ENCODE results near the gene DCDC2. TPM values are rescaled to one million over a fixed set of nuclear protein-coding genes. Genes with fewer than 3 reads are reported as not detected.
"Not testable (repeated sequence)": the region's sequence is repeated elsewhere in the genome, so short reads cannot be mapped to it uniquely, and the experiment has no call there.

DCDC2 gene
- under 1 TPM in 1 of 2 donors, not detected in 1; 0.05 TPM for total RNA-seq
- long read RNA-seq = 0 reads

GRCh38 chr6:24357336-24358218 lies at the start of gene DCDC2:
TSS of gene DCDC2 (minus strand) at chr6:24358059. CDS start at chr6:24357750, 309 bp downstream.
- ATAC-seq (peak in 1 of 2 donors; percentile 56), DNase-seq (peak; percentile 29)
- intact Hi-C loops (cut with DNase I) = no loop called here

- DNase-seq (no peak), ATAC-seq (no peak)
- intact Hi-C loops (cut with DNase I) = no loop called here
Measured at GRCh38 chr6:24405262-24405661, 47.4 kb upstream of the DCDC2 start.

DNA sequence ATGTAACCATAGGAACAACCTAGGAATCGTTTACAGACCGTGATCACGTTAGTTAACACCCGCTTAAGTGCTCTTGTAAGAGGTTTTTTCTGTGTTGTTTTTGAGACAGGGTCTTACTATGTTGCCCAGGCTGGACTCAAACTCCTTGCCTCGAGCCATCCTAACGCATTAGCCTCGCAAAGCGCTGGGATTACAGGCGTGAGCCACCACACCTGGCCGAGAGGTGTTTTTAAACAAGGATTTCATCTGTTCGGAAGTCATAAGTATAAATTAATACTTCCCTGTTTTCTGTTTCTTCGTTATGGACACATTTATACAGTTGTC lies 45.6 kb upstream of the DCDC2 start:
- intact Hi-C loops (cut with DNase I) = no loop called here
- no peak for ATAC-seq
- no peak for DNase-seq

- DNase-seq = peak; percentile 89
- intact Hi-C loops (cut with DNase I) = no loop called here
- peak; percentile 99 to 100 for ATAC-seq
Measured at GRCh38 chr6:24402697-24403500, 45.0 kb upstream of the DCDC2 start, which contains the start of gene MRS2. TSS of gene MRS2 (plus strand) at chr6:24402936. CDS start at chr6:24403047, 111 bp downstream.

- intact Hi-C loops (cut with DNase I) = no loop called here
- no peak for ATAC-seq
- no peak for DNase-seq
Measured at GRCh38 chr6:24401458-24401857, 43.6 kb upstream of the DCDC2 start.

DNA sequence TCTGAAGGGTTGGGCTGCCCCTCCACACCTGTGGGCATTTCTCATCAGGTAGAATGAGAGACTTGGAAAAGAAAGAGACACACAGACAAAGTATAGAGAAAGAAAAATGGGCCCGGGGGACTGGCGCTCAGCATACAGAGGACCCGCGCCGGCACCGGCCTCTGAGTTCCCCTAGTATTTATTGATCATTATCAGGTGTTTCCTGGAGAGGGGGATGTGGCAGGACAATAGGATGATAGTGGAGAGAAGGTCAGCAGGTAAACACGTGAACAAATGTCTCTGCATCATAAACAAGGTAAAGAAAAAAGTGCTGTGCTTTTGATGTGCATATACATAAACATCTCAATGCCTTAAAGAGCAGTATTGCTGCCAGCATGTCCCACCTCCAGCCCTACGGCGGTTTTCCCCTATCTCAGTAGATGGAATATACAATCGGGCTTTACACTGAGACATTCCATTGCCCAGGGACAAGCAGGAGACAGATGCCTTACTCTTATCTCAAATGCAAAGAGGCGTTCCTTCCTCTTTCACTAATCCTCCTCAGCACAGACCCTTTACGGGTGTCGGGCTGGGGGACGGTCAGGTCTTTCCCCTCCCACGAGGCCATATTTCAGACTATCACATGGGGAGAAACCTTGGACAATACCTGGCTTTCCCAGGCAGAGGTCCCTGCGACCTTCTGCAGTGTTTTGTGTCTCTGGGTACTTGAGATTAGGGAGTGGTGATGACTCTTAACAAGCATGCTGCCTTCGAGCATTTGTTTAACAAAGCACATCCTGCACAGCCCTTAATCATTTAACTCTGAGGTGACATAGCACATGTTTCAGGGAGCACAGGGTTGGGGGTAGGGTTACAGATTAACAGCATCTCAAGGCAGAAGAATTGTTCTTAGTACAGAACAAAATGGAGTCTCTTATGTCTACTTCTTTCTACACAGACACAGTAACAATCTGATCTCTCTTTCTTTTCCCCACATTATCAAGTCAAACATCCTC lies 42.5 kb upstream of the DCDC2 start:
- ATAC-seq; intact Hi-C loops (cut with DNase I); DNase-seq: not testable (repeated sequence)

DNA sequence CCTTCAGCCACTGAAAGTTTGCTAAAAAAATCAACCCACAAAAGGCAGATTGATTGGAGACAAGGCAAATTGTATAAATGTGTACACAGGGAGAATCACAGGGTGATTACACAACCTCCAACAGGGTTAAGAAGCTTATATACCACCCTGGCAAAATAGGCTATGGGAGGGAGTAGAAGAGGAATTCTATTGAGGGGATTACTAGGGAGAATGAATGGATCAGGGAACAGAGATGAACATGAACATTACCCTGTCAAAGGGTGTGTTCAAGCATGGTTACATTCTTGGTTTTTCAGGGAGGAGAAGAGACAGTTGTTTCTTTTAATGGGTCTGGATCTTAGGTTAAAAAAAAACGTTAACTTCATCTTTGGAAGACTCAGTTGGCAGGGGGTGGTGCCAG lies 39.8 kb upstream of the DCDC2 start:
- intact Hi-C loops (cut with DNase I) = loop anchor here in 1 of 2 donors (10.0 kb wide), 1 partner anchor 113 kb away; no protein-coding TSS in a partner anchor
- ATAC-seq = no peak

GRCh38 chr6:24396824-24397223 lies 39.0 kb upstream of the DCDC2 start:
- DNase-seq (no peak), ATAC-seq (no peak)
- intact Hi-C loops (cut with DNase I) = loop anchor here in 1 of 2 donors (10.0 kb wide), 1 partner anchor 112 kb away; no protein-coding TSS in a partner anchor

More for the DNA sequence above, 39.8 kb upstream of the DCDC2 start:
- no peak for DNase-seq

GRCh38 chr6:24394780-24395437 lies 37.0 kb upstream of the DCDC2 start:
- intact Hi-C loops (cut with DNase I) = loop anchor here in 1 of 2 donors (10.0 kb wide), 1 partner anchor 110 kb away; no protein-coding TSS in a partner anchor
- DNase-seq (no peak), ATAC-seq (peak in 1 of 2 donors; percentile 47)

GRCh38 chr6:24394061-24394779 lies 36.4 kb upstream of the DCDC2 start:
- DNase-seq (no peak), ATAC-seq (no peak)
- intact Hi-C loops (cut with DNase I) = loop anchor here in 1 of 2 donors (10.0 kb wide), 1 partner anchor 109 kb away; no protein-coding TSS in a partner anchor

- DNase-seq = no peak
- ATAC-seq = no peak
- intact Hi-C loops (cut with DNase I) = loop anchor here in 1 of 2 donors (10.0 kb wide), 1 partner anchor 107 kb away; no protein-coding TSS in a partner anchor
Measured at GRCh38 chr6:24391756-24392405, 34.0 kb upstream of the DCDC2 start.

DNA sequence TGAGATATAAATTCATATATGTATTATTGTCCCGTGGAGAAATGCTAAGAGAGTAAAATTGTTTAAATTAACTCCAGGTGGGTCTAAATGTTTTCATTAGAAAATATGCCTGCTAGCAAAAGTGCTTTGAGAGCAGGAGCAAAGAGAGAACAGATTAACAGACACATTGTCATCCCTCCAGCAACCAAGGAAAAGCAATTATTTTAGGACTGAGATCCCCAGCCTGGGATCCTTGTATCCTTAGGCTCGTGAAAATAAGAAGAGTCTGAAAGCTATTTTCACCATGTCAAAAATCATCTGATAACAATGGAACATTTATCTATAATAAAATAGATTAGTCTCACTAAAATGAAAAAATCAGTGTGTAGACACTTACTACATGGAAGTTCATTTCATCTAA lies 33.3 kb upstream of the DCDC2 start:
- ATAC-seq = no peak
- intact Hi-C loops (cut with DNase I) = loop anchor here in 1 of 2 donors (10.0 kb wide), 1 partner anchor 106 kb away; no protein-coding TSS in a partner anchor
- no peak for DNase-seq

GRCh38 chr6:24387818-24388217 lies 30.0 kb upstream of the DCDC2 start:
- no peak for ATAC-seq
- no peak for DNase-seq
- intact Hi-C loops (cut with DNase I) = loop anchor here in 1 of 2 donors (5.0 kb wide), 1 partner anchor 106 kb away; no protein-coding TSS in a partner anchor

DNA sequence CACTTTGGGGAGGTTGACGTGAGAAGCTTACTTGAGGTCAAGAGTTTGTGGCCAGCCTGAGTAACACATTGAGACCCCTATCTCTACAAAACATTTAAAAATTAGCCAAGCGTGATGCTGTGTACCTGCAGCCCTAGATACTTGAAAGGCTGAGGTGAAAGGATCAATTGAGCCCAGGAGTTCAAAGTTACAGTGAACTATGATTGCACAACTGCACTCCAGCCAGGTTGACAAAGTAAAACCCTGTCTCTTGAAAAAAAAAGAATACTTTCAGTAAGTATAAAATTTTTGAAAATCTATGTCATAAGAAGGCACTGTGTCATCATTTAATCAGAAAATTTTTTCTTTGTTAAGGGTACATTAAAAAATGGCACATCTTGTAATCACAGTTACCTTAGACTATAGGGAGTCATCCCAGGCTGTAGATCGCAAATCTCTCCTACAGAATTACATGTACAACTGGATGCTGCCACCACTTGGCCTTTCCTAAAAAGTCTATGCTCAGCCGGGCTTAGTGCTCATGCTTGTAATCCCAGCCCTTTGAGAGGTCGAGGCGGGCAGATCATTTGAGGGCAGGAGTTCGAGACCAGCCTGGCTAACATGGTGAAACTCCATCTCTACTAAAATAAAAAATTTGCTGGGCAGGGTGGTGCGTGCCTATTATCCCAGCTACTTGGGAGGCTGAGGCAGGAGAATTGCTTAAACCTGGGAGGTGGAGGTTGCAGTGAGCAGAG lies 27.8 kb upstream of the DCDC2 start:
- ATAC-seq = no peak
- intact Hi-C loops (cut with DNase I) = loop anchor here in 1 of 2 donors (5.0 kb wide), 1 partner anchor 103 kb away; no protein-coding TSS in a partner anchor
- DNase-seq = no peak

DNA sequence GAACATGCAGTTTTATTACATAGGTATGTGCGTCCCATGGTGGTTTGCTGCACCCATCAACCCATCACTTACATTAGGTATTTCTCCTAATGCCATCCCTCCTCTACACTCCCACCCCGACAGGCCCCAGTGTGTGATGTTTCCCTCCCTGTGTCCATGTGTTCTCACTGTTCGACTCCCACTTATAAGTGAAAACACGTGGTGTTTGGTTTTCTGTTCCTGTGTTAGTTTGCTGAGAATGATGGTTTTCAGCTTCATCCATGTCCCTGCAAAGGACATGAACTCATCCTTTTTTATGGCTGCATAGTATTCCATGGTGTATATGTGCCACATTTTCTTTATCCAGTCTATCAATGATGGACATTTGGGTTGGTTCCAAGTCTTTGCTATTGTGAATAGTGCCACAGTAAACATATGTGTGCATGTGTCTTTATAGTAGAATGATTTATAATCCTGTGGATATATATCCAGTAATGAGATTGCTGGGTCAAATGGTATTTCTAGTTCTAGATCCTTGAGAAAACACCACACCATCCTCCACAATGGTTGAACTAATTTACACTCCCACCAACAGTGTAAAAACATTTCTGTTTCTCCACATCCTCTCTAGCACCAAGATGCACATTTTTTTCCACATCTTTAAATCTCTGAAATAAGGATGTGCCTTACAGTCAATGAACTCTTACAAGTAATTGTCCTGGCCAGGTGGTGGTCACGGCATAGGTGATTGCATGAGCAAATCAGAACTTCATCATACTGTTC lies 26.7 kb upstream of the DCDC2 start:
- intact Hi-C loops (cut with DNase I) = loop anchor here in 1 of 2 donors (5.0 kb wide), 1 partner anchor 102 kb away; no protein-coding TSS in a partner anchor
- not testable (repeated sequence) for ATAC-seq, DNase-seq

Measured in left cardiac atrium (tissue), 4 donors.